H7 (cell line): ENCODE results near the gene HOXA6. TPM values are rescaled to one million over a fixed set of nuclear protein-coding genes. Genes with fewer than 3 reads are reported as not detected.

Experiments used
- DNase-seq: peaks from one replicate; pipeline ENCODE4 v3.0.0; 2012
- H3K27me3 ChIP-seq: 2 replicates; pipeline ENCODE4 v1.6.0; 2011; ENCODE audit warnings: mild to moderate bottlenecking, low read length; ENCODE audit not compliant: control insufficient read depth, insufficient read depth
- H3K36me3 ChIP-seq: replicated peaks from 2 replicates; pipeline ENCODE4 v1.5.1; 2011; ENCODE audit warnings: low read length; ENCODE audit not compliant: control insufficient read depth, insufficient read depth
- H3K4me3 ChIP-seq: 2 replicates; pipeline ENCODE4 v1.5.1; 2011; ENCODE audit warnings: low read depth, mild to moderate bottlenecking, control low read depth, low read length, moderate library complexity; ENCODE audit not compliant: insufficient read depth
- total RNA-seq: library from RNA; depleted of rRNA; stranded (reverse); fragments of >200 nt; shearing (Covaris generic); gene quantifications from 2 replicates; pipeline ENCODE4 v1.2.3, GENCODE V29; 2014

HOXA6 gene
- total RNA-seq, 1 experiment from 2014 or later, result not detected

DNA sequence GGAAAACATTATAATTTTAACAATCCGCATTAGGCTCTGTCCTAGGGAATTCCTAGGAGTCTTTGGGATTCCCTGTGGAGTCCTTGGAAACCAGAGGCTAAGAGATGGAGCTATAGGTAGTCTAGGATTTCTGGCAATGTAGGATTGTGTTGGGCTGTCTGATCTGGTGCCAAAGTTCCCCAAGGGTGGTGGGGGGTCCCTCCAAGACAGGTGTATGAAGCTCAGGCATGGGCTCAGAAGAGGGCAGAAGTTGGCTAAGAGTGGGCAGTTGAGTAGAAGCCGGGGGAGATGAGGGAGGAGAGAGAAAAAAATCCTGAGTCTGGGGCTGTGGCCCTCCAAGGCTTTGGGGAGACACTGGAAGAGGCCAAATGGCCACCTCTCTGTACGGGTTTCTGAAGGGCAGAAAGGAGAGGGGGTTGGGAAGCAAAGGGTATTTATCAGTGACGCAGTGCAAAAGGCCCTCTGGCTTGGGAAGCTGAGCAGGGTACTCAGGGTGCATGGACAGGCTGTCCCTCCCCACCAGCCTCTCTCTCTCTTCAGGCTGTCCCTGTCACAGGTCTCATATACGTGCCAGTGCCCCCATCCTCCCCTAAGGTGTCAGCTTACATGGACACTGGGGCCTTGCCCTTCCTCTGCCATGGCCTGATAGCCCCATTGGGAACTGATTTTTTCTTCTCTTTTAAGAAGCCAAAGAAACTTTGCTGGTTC, 929 bp downstream of the HOXA6 start:
- Histone ChIP-seq H3K4me3 (no peak overlapping the region), H3K36me3 (no peaks in the 10 kb centered on the region), H3K27me3 (peaks cover 99% of the 10 kb centered on the region)
- DNase-seq, result peak; percentile 39

GRCh38 chr7:27145914-27146412, 1.6 kb downstream of the HOXA6 start:
- H3K27me3 ChIP-seq, result peaks cover 99% of the 10 kb centered on the region
- no peak overlapping the region for H3K4me3 ChIP-seq
- H3K36me3 ChIP-seq, result no peaks in the 10 kb centered on the region
- peak; percentile 45 for DNase-seq

GRCh38 chr7:27145165-27145913, 2.2 kb downstream of the HOXA6 start:
- peaks cover 99% of the 10 kb centered on the region for H3K27me3 ChIP-seq
- H3K36me3 ChIP-seq, result no peaks in the 10 kb centered on the region
- DNase-seq, result peak; percentile 66
- H3K4me3 ChIP-seq, result no peak overlapping the region

DNA sequence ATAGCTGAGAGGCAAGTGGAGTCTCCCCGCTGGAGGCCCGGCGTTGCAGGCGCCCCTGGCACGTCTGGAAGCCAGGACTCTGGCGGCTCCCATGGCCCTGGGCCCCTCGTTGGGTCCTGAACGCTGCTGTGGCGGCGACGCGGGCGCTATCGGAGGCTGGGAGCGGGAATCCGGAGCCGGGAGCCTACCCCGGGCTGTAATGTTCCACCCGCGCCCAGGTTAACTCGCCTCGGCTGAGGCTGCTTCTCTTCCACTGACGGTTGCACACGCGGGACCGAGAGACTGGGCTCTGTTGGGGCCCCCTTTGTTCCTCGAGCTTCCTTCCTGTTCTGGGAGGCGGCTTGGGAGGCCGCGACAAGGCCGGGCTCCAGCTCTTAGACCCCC, 2.8 kb downstream of the HOXA6 start:
- no peak overlapping the region for H3K4me3 ChIP-seq
- DNase-seq, result peak; percentile 76
- H3K27me3 ChIP-seq, result peaks cover 99% of the 10 kb centered on the region
- no peaks in the 10 kb centered on the region for H3K36me3 ChIP-seq

DNA sequence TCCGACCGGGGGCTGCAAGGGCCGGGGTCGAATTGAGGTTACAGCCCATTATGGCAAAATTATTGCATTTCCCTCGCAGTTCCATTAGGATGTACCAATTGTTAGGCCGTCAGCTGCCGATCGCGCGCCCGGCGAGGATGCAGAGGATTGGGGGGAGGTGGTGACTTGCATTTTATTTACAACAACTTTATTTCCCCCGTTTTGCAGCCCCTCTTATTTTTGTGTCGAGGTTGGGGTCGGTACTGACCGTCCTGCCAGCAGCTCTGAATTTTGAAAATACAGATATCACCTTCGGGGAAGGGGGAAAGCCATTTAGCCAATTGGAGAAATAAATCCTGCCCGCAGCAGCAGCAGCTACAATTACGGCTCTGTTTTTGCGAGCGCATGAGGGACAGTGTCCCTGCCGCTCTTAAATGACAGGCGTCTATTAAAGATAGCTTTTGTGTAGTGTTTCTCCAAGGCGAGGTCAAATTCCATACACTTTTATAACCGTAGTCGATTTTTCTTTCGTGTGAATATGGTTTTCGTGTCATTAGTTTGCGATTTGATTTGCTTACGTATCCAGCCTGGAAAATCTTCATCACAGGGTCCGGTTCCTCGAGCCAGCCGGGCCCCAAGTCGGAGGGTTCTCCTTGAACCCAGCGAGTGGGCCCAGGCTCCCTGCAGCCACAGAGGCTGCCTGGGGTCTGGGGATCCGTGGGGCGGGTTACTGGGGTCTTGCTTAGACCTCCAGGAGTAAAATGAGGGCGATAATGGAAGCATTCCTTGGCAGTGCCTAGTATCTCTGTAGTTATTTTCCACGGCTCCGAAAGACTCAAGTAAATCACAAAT, 3.4 kb downstream of the HOXA6 start:
- Histone ChIP-seq H3K36me3 (no peaks in the 10 kb centered on the region), H3K4me3 (no peak overlapping the region), H3K27me3 (peaks cover 99% of the 10 kb centered on the region)
- no peak for DNase-seq

DNA sequence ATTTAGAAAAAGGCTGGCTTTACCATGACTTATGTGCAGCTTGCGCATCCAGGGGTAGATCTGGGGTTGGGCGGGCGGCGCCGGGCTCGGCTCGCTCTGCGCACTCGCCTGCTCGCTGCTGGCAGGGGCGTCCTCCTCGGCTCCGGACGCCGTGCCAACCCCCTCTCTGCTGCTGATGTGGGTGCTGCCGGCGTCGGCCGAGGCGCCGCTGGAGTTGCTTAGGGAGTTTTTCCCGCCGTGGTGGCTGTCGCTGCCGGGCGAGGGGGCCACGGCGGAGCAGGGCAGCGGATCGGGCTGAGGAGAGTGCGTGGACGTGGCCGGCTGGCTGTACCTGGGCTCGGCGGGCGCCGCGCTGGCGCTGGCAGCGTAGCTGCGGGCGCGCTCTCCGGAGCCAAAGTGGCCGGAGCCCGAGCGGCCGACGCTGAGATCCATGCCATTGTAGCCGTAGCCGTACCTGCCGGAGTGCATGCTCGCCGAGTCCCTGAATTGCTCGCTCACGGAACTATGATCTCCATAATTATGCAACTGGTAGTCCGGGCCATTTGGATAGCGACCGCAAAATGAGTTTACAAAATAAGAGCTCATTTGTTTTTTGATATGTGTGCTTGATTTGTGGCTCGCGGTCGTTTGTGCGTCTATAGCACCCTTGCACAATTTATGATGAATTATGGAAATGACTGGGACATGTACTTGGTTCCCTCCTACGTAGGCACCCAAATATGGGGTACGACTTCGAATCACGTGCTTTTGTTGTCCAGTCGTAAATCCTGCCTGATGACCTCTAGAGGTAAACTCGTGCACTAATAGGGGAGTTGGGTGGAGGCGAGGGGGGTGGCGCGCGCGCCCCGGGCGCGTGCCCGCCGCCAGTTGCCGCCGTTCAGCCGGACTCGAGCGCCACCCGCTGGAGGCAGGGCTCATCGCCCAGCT, 4.3 kb downstream of the HOXA6 start, which contains the start of gene HOXA5:
TSS of gene HOXA5 (minus strand) at position 659 of the 927 bp plus-strand sequence. CDS start at position 585, 74 bp downstream.
- Histone ChIP-seq H3K36me3 (no peaks in the 10 kb centered on the region), H3K27me3 (peaks cover 99% of the 10 kb centered on the region), H3K4me3 (peak within 1 kb of the TSS; percentile 27)
- DNase-seq, result peak; percentile 98

DNA sequence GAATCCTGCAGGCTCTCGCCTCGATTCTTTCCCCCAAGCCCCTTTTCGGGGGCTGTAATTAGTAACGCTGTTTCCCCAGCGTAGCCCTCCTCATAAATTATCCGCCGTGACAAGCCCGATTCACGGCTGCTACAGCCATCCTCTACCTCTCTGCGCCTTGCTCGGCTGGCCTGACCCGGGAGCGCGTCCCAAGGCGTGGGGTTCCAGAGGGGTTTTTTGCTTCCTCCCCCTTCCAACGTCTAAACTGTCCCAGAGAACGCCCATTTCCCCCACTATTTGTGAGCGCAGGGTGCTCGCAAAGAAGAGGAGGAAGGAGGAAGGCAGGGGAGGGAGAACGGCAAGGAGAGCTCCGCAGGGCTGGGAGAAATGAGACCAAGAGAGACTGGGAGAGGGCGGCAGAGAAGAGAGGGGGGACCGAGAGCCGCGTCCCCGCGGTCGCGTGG, 5.0 kb downstream of the HOXA6 start:
- no peak for DNase-seq
- Histone ChIP-seq H3K36me3 (no peaks in the 10 kb centered on the region), H3K27me3 (peaks cover 99% of the 10 kb centered on the region), H3K4me3 (peak overlapping the region; percentile 27)

GRCh38 chr7:27141923-27142579, 5.5 kb downstream of the HOXA6 start:
- Histone ChIP-seq H3K36me3 (no peaks in the 10 kb centered on the region), H3K27me3 (peaks cover 99% of the 10 kb centered on the region), H3K4me3 (no peak overlapping the region)
- DNase-seq, result peak; percentile 82

DNA sequence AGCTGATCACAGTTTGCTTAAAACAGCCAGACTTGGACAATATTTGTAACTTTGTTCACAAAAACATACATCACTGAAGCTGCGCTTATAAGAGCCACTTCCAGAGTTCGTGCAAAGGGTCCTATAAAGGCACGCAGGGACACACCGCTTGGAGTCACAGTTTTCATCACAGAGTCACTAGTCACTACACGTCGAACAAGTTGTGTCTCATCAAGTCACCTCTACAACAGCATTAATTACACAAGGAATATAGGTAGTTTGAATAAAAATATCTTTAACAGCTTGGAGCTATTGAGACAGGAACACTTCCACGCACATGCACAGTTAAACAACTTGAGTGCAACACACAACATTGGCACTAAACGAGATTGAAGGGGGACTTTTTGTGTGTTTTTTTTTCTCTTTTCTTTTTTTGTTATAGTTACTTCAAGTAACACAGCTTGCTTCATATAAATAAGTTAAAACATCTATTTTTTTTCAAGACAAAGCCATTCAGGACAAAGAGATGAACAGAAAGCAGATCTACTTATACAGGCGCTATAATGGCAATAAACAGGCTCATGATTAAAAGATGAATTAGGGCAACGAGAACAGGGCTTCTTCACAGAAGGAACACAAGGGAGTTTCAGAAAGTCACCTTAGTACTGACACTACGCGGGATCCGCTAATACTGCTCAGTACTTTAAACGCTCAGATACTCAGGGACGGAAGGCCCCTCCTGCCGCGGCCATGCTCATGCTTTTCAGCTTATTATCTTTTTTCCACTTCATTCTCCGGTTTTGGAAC, 6.2 kb downstream of the HOXA6 start:
- no peak for DNase-seq
- Histone ChIP-seq H3K27me3 (peaks cover 99% of the 10 kb centered on the region), H3K36me3 (no peaks in the 10 kb centered on the region), H3K4me3 (no peak overlapping the region)

DNA sequence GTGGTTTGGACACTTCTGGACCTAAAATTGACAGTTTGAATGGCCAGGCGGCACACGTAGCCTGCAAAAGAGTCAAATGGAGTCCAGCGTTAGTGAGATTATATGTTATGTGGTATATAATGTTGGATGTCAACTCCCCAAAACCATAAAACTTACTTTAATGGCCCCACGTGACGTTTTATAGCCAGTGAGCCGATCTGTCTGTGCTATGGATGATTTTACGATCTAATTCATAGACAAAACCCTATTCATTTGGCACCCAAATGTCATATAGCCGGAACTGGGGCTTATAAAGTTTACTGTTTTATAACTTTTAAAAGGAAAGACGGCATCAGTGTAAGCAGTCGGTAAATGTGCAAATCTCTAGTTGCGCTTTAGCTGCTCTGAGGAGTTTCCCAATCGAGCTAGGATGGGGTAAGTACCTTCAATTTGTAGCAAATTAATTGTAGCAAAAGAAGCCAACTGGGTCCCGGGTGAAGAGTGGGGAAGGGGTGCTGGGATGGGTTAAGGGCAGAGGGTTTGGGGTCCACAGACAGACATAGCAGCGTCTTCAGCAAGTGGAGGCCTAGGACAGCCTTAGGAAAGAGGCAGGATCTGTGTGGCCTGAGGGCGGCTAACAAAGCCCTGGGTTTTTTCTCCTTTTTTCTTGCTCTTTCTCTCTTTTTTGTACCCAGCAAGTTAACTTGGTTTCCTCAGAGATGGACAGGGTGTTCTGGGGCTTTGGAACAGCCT, 7.3 kb downstream of the HOXA6 start:
- Histone ChIP-seq H3K36me3 (no peaks in the 10 kb centered on the region), H3K4me3 (no peak overlapping the region), H3K27me3 (peaks cover 99% of the 10 kb centered on the region)
- DNase-seq, result peak; percentile 38

DNA sequence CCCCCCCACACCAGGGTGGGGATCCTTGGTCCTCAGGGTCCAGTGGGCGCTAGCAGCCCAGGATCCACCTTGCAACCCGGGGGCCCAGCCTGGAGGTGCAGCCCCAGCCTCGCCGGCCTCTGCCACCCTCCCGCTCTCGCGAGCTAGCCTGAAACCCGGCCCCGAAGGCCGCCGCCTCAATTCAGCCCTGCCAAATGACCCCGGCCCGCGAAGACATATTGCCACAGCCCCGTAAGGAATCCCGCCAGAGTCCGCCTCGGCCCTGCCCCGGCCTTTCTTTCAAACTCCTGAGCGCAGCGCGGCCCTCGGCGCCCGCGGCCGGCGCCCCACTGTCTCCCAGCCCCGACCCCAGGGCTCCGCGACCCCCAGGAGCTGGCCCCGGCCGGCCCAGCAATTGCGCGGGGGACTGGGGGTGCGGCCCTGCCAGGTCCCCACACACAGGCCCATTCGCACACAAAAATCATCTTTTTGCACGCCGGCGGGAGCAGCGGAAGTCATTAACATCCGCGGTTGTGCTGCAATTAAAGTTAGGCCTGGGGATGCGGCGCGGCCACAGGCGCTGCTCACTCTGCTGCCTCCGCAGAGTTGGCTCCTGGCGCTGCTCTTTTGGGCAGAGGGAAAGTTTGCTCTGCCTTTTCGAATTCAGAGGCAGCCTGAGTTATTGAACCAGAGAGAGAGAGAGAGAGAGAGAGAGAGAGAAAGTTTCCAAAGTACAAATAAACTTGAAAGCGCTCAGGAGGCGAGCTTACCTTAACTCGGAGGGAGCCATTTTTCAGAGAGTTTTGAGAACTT, 8.0 kb downstream of the HOXA6 start:
- Histone ChIP-seq H3K4me3 (no peak overlapping the region), H3K36me3 (no peaks in the 10 kb centered on the region), H3K27me3 (peaks cover 99% of the 10 kb centered on the region)
- peak; percentile 82 for DNase-seq

- no peaks in the 10 kb centered on the region for H3K36me3 ChIP-seq
- DNase-seq, result no peak
- H3K27me3 ChIP-seq, result peaks cover 99% of the 10 kb centered on the region
- no peak overlapping the region for H3K4me3 ChIP-seq
Measured at GRCh38 chr7:27138985-27139333, 8.6 kb downstream of the HOXA6 start.
